K562 (cell line): ENCODE data around the gene RPTOR. TPM values are rescaled to one million over a fixed set of nuclear protein-coding genes. Genes with fewer than 3 reads are reported as not detected.

Experiments
- ATAC-seq: fragments of 200-7000 bp; cut with Tn5 transposase; 3 replicates; pipeline ENCODE4 v1.9.1; 2020; ENCODE audit warnings: moderate library complexity
- BruUV-seq: library from RNA; stranded (reverse); fragments of 400-500 nt; replicated peaks from 2 replicates; lab custom pipeline; 2021; lab: Mats Ljungman, UMichigan
- CTCF ChIA-PET: fragments of 300-600 bp; formaldehyde crosslinking; extraction: SDS; loops from one replicate; lab custom pipeline; 2021; ENCODE audit warnings: low intra/inter-chr PET ratio; lab: Yijun Ruan, JAX
- POLR2A ChIA-PET: fragments of 300-600, 350-650 bp; sonication (Branson Sonifier 250); formaldehyde crosslinking; extraction: SDS; loops from one replicate; lab custom pipeline; 2021; ENCODE audit warnings: antibody characterized with exemption, inconsistent platforms; lab: Yijun Ruan, JAX
- DNase-seq, 4 experiments: peaks; one replicate each; pipeline versions ENCODE4 v3.0.0 to v3.0.0-alpha.2; 2011 to 2018; ENCODE audit warnings: low spot score in 3 of 4, mixed read lengths in 3 of 4; ENCODE audit errors: extremely low read depth in 1 of 4
- FAIRE-seq: peaks from 2 replicates; lab custom pipeline; 2011; peaks lifted over from hg19 to GRCh38; lab: Jason Lieb, UNC
- H2AFZ ChIP-seq: 2 replicates; pipeline ENCODE4 v1.6.0; 2011; ENCODE audit warnings: low read depth, low read length, control low read depth, inconsistent platforms
- H3K27ac ChIP-seq: fragments of 200-600 bp; 3 replicates; pipeline ENCODE4 v1.8.0; 2011; ENCODE audit warnings: low read depth, mild to moderate bottlenecking, control low read depth, inconsistent platforms, low read length, moderate library complexity, mixed read lengths; ENCODE audit errors: extremely low read depth
- H3K27me3 ChIP-seq, 2 experiments: fragments of 300-600 bp in 1 of 2; 2 replicates in 1 of 2; 3 replicates in 1 of 2; pipeline versions ENCODE4 v1.6.0 to v1.8.0; 2011; ENCODE audit warnings: inconsistent platforms in 2 of 2, low read length in 2 of 2, mild to moderate bottlenecking in 1 of 2, mixed read lengths in 1 of 2, moderate library complexity in 1 of 2; ENCODE audit not compliant: control insufficient read depth in 2 of 2, insufficient read depth in 2 of 2
- H3K36me3 ChIP-seq: fragments of 300-600 bp; 3 replicates; pipeline ENCODE4 v1.8.0; 2011; ENCODE audit warnings: mild to moderate bottlenecking, low read length, inconsistent platforms; ENCODE audit not compliant: control insufficient read depth, insufficient read depth
- H3K4me1 ChIP-seq, 2 experiments: fragments of 200-600 bp in 1 of 2; replicated peaks in 1 of 2; 2 replicates in 1 of 2; 3 replicates in 1 of 2; pipeline versions ENCODE4 v1.5.1 to v1.8.0; 2011; ENCODE audit warnings: inconsistent platforms in 2 of 2, low read length in 2 of 2, mild to moderate bottlenecking in 1 of 2, mixed read lengths in 1 of 2, moderate library complexity in 1 of 2; ENCODE audit not compliant: control insufficient read depth in 2 of 2, insufficient read depth in 2 of 2
- H3K4me2 ChIP-seq: 2 replicates; pipeline ENCODE4 v1.6.1; 2011; ENCODE audit warnings: low read length, control low read depth, inconsistent platforms, mixed read lengths; ENCODE audit not compliant: insufficient read depth
- H3K4me3 ChIP-seq: fragments of 200-600 bp; sonication (generic), shearing (Covaris generic); 2 replicates; pipeline ENCODE4 v1.5.1; 2016; ENCODE audit warnings: control low read depth, inconsistent platforms
- H3K79me2 ChIP-seq: fragments of 200-600 bp; 3 replicates; pipeline ENCODE4 v1.8.0; 2011; ENCODE audit warnings: low read length, inconsistent platforms; ENCODE audit not compliant: control insufficient read depth, insufficient read depth
- H3K9ac ChIP-seq, 2 experiments: 2 replicates each; pipeline versions ENCODE4 v1.6.0 to v1.6.1; 2011; ENCODE audit warnings: low read depth in 2 of 2, low read length in 2 of 2, control low read depth in 1 of 2, inconsistent platforms in 1 of 2, mild to moderate bottlenecking in 1 of 2, mixed read lengths in 1 of 2; ENCODE audit not compliant: insufficient read depth in 1 of 2
- H3K9me1 ChIP-seq: one replicate; pipeline ENCODE4 v1.6.0; 2011; ENCODE audit warnings: inconsistent platforms, mild to moderate bottlenecking, low read length, moderate library complexity; ENCODE audit not compliant: control insufficient read depth, insufficient read depth
- H3K9me3 ChIP-seq: replicated peaks from 2 replicates; pipeline ENCODE4 v1.5.1; 2011; ENCODE audit warnings: low read depth, low read length, inconsistent platforms; ENCODE audit not compliant: control insufficient read depth, insufficient read depth
- H4K20me1 ChIP-seq: replicated peaks from 2 replicates; pipeline ENCODE4 v1.6.1; 2011; ENCODE audit warnings: low read length, inconsistent platforms, mixed read lengths; ENCODE audit not compliant: control insufficient read depth, insufficient read depth
- BCL6 ChIP-seq: fragments of 250-450 bp; sonication (Bioruptor Pico); IDR thresholded peaks from 2 replicates; pipeline ENCODE4 v1.4.0; 2020
- BRF1 ChIP-seq: IDR thresholded peaks from 3 replicates; pipeline ENCODE4 v1.6.1; 2011; ENCODE audit warnings: borderline replicate concordance, mild to moderate bottlenecking; ENCODE audit not compliant: insufficient read length; ENCODE audit errors: extremely low read depth
- CREB1 ChIP-seq, 2 experiments: sonication (generic) in 1 of 2; formaldehyde crosslinking in 1 of 2; IDR thresholded peaks; 2 replicates each; pipeline versions ENCODE4 v1.6.1 to v1.8.0; 2012 to 2022; ENCODE audit warnings: inconsistent platforms in 1 of 2, mild to moderate bottlenecking in 1 of 2, missing genetic modification reagents in 1 of 2, moderate library complexity in 1 of 2
- E2F4 ChIP-seq: sonication (generic); formaldehyde crosslinking; IDR thresholded peaks from 2 replicates; pipeline ENCODE4 v1.8.0; 2022; ENCODE audit warnings: mild to moderate bottlenecking, low read depth, missing genetic modification reagents
- HBP1 ChIP-seq: fragments of 450-650 bp; formaldehyde crosslinking; IDR thresholded peaks from 2 replicates; pipeline ENCODE4 v1.4.0; 2022; ENCODE audit warnings: missing genetic modification characterization
- KLF6 ChIP-seq: fragments of 250-450 bp; sonication (Bioruptor Pico); IDR thresholded peaks from 2 replicates; pipeline ENCODE4 v1.4.0; 2020; ENCODE audit warnings: mild to moderate bottlenecking, moderate library complexity, borderline replicate concordance
- SMARCC2 ChIP-seq: fragments of 450-650 bp; IDR thresholded peaks from 2 replicates; pipeline ENCODE4 v1.6.1; 2017; ENCODE audit warnings: antibody characterized with exemption, moderate library complexity, mild to moderate bottlenecking, low read depth
- TBP ChIP-seq: optimal IDR thresholded peaks from 2 replicates; pipeline ENCODE3; 2011; ENCODE audit warnings: low read depth, low read length, improper control_type of control experiment
- ZNF12 ChIP-seq: sonication (generic); formaldehyde crosslinking; IDR thresholded peaks from 2 replicates; pipeline ENCODE4 v1.4.0; 2020; ENCODE audit warnings: mild to moderate bottlenecking, missing genetic modification reagents
- ZSCAN32 ChIP-seq: fragments of 450-650 bp; formaldehyde crosslinking; IDR thresholded peaks from 2 replicates; pipeline ENCODE4 v1.4.0; 2020; ENCODE audit warnings: mild to moderate bottlenecking, moderate library complexity
- WGBS: fragments of 100-300 bp; shearing (Covaris generic); methylation state at CpG from one replicate; pipeline ENCODE4 v1.1.6; 2016; ENCODE audit warnings: low coverage, mixed read lengths; ENCODE audit not compliant: insufficient coverage; ENCODE audit errors: missing lambda C conversion rate; 5-methylcytosine and 5-hydroxymethylcytosine counted together
- in situ Hi-C: fragments of 300-500 bp; cut with MboI; formaldehyde crosslinking; loops from 4 replicates; pipeline ENCODE4 v1.15.0; 2018; ENCODE audit warnings: inconsistent platforms, mixed read lengths
- intact Hi-C: fragments of 100-400 bp; cut with micrococcal nuclease; formaldehyde crosslinking; loops from 2 replicates; pipeline ENCODE4 v1.14.2; 2022
- polyA plus RNA-seq, 8 experiments: library from polyadenylated mRNA; depleted of rRNA in 4 of 8; stranded (reverse) in 5 of 8; unstranded in 3 of 8; fragments of >200 nt; fragmentation: Nextera tagmentation in 2 of 8; fragmentation: Illumina TruSeq in 1 of 8; extraction: Ambion mirVana in 2 of 8; extraction: Trizol in 1 of 8; gene quantifications; 2 replicates each; pipeline versions ENCODE4 v1.2.1 to v1.2.3, GENCODE V29; 2011 to 2014; ENCODE audit warnings: inconsistent platforms in 1 of 8, missing spikeins in 1 of 8
- total RNA-seq, 7 experiments: library from RNA; depleted of rRNA in 6 of 7; stranded (reverse); fragments of >200 nt in 6 of 7; fragmentation: Illumina TruSeq in 2 of 7; extraction: Trizol in 2 of 7; gene quantifications; 2 replicates each; pipeline versions ENCODE4 v1.2.1 to v1.2.3, GENCODE V29; 2011 to 2021; ENCODE audit warnings: low replicate concordance in 1 of 7

RPTOR gene
- total and polyA plus RNA-seq, 9 of the 15 experiments (the other 6 are each of a cell fraction or from before 2014, with no cell fraction given) = 0.24 to 54.1 (median 10.2) TPM

DNA sequence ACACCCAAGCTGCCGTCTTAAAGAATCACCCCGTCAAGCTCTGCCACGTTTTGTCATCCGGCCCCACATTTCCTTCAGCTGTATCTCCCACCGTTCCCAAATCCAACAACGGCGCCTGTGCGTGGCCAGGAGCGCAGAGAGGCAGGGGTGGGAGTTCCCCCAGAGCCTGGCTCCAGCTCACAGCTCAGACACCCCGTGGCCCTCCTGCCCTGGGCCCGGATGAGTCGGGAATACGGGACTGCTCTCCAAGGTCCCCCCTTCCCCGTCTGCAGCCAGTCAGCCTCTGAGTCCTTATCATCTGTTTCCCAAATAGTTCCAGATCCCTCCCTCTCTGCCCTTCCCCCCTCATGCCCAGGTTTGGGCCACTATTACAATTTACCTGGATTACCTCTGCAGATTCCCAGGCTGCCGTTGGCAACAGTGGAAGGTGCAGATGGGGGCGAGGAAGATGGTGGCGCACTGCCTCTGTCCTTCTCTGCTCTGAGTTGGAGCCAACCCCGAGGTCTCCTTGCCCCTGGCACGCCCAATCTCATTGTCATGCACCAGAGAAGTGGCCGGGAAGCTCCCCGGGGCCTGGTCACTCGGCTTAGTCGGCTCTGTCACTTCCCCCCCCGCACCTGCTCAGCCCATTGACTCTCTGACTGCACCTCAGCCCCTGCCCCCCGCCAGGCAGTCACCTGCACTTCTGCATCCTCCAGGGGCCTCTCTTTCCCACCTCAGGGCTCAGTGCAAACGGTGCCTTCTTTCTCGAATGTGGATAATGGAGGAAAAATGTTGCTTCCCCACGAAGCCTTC lies 18.3 kb upstream of the RPTOR start:
- H2AFZ ChIP-seq = no peak overlapping the region
- no TSS peak for BruUV-seq
- H3K27me3 ChIP-seq = peaks cover 58 to 83% of the 10 kb centered on the region in 2 experiments

More for the DNA sequence above, 18.3 kb upstream of the RPTOR start:
- ChIA-PET CTCF (no interaction called here), POLR2A (no interaction called here)
- Histone ChIP-seq H3K79me2 (no peaks in the 10 kb centered on the region), H3K9me1 (no peaks in the 10 kb centered on the region), H3K4me3 (no peak overlapping the region), H3K9ac (no peak overlapping the region), H3K4me2 (no peak overlapping the region), H3K36me3 (no peaks in the 10 kb centered on the region), H4K20me1 (no peaks in the 10 kb centered on the region; the same call in 1 of the 2 replicates), H3K9me3 (peaks cover 4% of the 10 kb centered on the region; the same call in 1 of the 2 replicates), H3K27ac (no peak overlapping the region), H3K4me1 (peaks cover 0 to 7% of the 10 kb centered on the region in 2 experiments; a peak in 1 of 5 replicates)
- in situ Hi-C loops (no loop called here), intact Hi-C loops (no loop called here)
- TF ChIP-seq E2F4 (CRISPR knock-in tag) = no peak
- TF ChIP-seq KLF6 (CRISPR knock-in tag) = no peak
- TF ChIP-seq ZNF12 = no peak
- no peak for TF ChIP-seq SMARCC2
- TF ChIP-seq BRF1 = no peak
- TF ChIP-seq CREB1 (IDR thresholded peaks at IDR 0.05) = no peak
- TF ChIP-seq CREB1 (CRISPR knock-in tag; IDR thresholded peaks at IDR 0.05) = no peak
- no peak for TF ChIP-seq TBP
- TF ChIP-seq HBP1 (CRISPR knock-in tag) = no peak
- no peak for TF ChIP-seq ZSCAN32 (CRISPR knock-in tag)
- TF ChIP-seq BCL6 (CRISPR knock-in tag) = no peak
- 3% methylated on average over 26 of the region's 28 CpGs for WGBS
- ATAC-seq (no peak), FAIRE-seq (no peak), DNase-seq (no peak)
